Prostate gland (tissue), 2 donors: ENCODE results near the gene ZNF816. TPM values are rescaled to one million over a fixed set of nuclear protein-coding genes. Genes with fewer than 3 reads are reported as not detected.

Experiments
- DNase-seq: peaks from one replicate; pipeline ENCODE4 v3.0.0-alpha.2; 2019; ENCODE audit warnings: low spot score
- H3K27ac ChIP-seq, 2 donors: fragments of 200-600 bp; sonication (generic); 2 replicates each; pipeline ENCODE4 v1.5.1; 2017 to 2019
- H3K27me3 ChIP-seq: fragments of 200-600 bp; sonication (generic); replicated peaks from 2 replicates; pipeline ENCODE4 v1.5.1; 2019; ENCODE audit not compliant: insufficient read depth
- H3K36me3 ChIP-seq, 2 donors: fragments of 200-600 bp; sonication (generic); 1 replicate in 1 of 2; 2 replicates in 1 of 2; pipeline versions ENCODE4 v1.5.1 to v1.8.1; 2017 to 2019
- H3K4me1 ChIP-seq: fragments of 200-600 bp; sonication (generic); replicated peaks from 2 replicates; pipeline ENCODE4 v1.5.1; 2019
- H3K4me3 ChIP-seq, 2 donors: fragments of 200-600 bp; sonication (generic); 2 replicates each; pipeline ENCODE4 v1.5.1; 2017 to 2019
- H3K9me3 ChIP-seq: fragments of 200-600 bp; sonication (generic); 2 replicates; pipeline ENCODE4 v1.5.1; 2017
- CTCF ChIP-seq, 4 experiments: fragments of 200-600 bp in 2 of 4; fragments of 450-650 bp in 2 of 4; sonication (generic) in 2 of 4; IDR thresholded peaks; 1 replicate in 3 of 4; 2 replicates in 1 of 4; pipeline ENCODE4 v1.5.1; 2016 to 2019; ENCODE audit warnings: antibody characterized with exemption in 4 of 4, mild to moderate bottlenecking in 2 of 4, moderate library complexity in 2 of 4
- POLR2A ChIP-seq: fragments of 450-650 bp; IDR thresholded peaks from one replicate; pipeline ENCODE4 v1.6.1; 2016; ENCODE audit warnings: antibody characterized with exemption, mild to moderate bottlenecking
- POLR2AphosphoS5 ChIP-seq: sonication (generic); formaldehyde crosslinking; IDR thresholded peaks from one replicate; pipeline ENCODE4 v1.6.1; 2017; ENCODE audit warnings: antibody characterized with exemption
- WGBS: methylation state at CpG from one replicate; pipeline ENCODE4 v1.1.5; 2018; 5-methylcytosine and 5-hydroxymethylcytosine counted together
- intact Hi-C: fragments of 100-400 bp; cut with DNase I; formaldehyde crosslinking; loops from one replicate; pipeline ENCODE4 v1.14.2; 2022
- total RNA-seq, 2 donors: library from RNA; depleted of rRNA; stranded (reverse); fragments of >200 nt; gene quantifications; one replicate each; pipeline ENCODE4 v1.1.0, GENCODE V29; 2016

ZNF816 gene
- total RNA-seq, 2 donors from 2014 or later: 15.8 to 31.8 TPM

- no peaks in the 10 kb centered on the region for H3K9me3 ChIP-seq
- no peak for TF ChIP-seq POLR2A
- TF ChIP-seq POLR2AphosphoS5: no peak
- no peak for TF ChIP-seq CTCF (IDR thresholded peaks at IDR 0.05)
- no peak overlapping the region for H3K4me3 ChIP-seq
- no peaks in the 10 kb centered on the region for H3K4me1 ChIP-seq
- no peak for DNase-seq
- no peak overlapping the region for H3K27ac ChIP-seq
- 89% methylated on average over 7 of the region's 7 CpGs for WGBS
- no peaks in the 10 kb centered on the region for H3K36me3 ChIP-seq
- no peaks in the 10 kb centered on the region for H3K27me3 ChIP-seq
- intact Hi-C loops: no loop called here
These were observed 33.0 kb upstream of the ZNF816 start for GRCh38 chr19:52995711-52996110.

- Histone ChIP-seq H3K4me3 (peak overlapping the region; percentile 40 to 44), H3K27ac (peak overlapping the region; percentile 64 to 79), H3K36me3 (no peaks in the 10 kb centered on the region), H3K9me3 (no peaks in the 10 kb centered on the region), H3K4me1 (no peaks in the 10 kb centered on the region), H3K27me3 (no peaks in the 10 kb centered on the region)
- TF ChIP-seq CTCF (IDR thresholded peaks at IDR 0.05): peak; percentile 43 to 77 (median 56)
- peak; percentile 56 for TF ChIP-seq POLR2A
- peak; percentile 27 for TF ChIP-seq POLR2AphosphoS5
- under 1% methylated on average over 50 of the region's 50 CpGs for WGBS
- intact Hi-C loops: no loop called here
- DNase-seq: peak; percentile 83
These were observed 30.9 kb upstream of the ZNF816 start for GRCh38 chr19:52993342-52994178.

GRCh38 chr19:52992109-52993004, 29.7 kb upstream of the ZNF816 start:
- Histone ChIP-seq H3K4me3 (peak overlapping the region; percentile 40 to 44), H3K27ac (peak overlapping the region; percentile 64 to 79)
- intact Hi-C loops: no loop called here

GRCh38 chr19:52991484-52991883, 28.8 kb upstream of the ZNF816 start:
- H3K27ac ChIP-seq: no peak overlapping the region
- no peaks in the 10 kb centered on the region for H3K4me1 ChIP-seq
- intact Hi-C loops: no loop called here
- no peak for TF ChIP-seq CTCF (IDR thresholded peaks at IDR 0.05)
- TF ChIP-seq POLR2A: no peak
- no peak for TF ChIP-seq POLR2AphosphoS5
- no peaks in the 10 kb centered on the region for H3K9me3 ChIP-seq
- no peak overlapping the region for H3K4me3 ChIP-seq
- H3K27me3 ChIP-seq: no peaks in the 10 kb centered on the region
- no peaks in the 10 kb centered on the region for H3K36me3 ChIP-seq
- WGBS: 95% methylated on average over 2 of the region's 2 CpGs
- no peak for DNase-seq

More at GRCh38 chr19:52992109-52993004, 29.7 kb upstream of the ZNF816 start:
- WGBS: 16% methylated on average over 26 of the region's 26 CpGs
- Histone ChIP-seq H3K27me3 (no peaks in the 10 kb centered on the region), H3K9me3 (no peaks in the 10 kb centered on the region), H3K4me1 (no peaks in the 10 kb centered on the region), H3K36me3 (no peaks in the 10 kb centered on the region)
- TF ChIP-seq POLR2A: no peak
- TF ChIP-seq POLR2AphosphoS5: no peak
- peak; percentile 10 for DNase-seq

- 90% methylated on average over 16 of the region's 16 CpGs for WGBS
- intact Hi-C loops: no loop called here
- no peak overlapping the region for H3K27ac ChIP-seq
These were observed 28.2 kb upstream of the ZNF816 start for GRCh38 chr19:52990759-52991418.

More at GRCh38 chr19:52990759-52991418, 28.2 kb upstream of the ZNF816 start:
- no peak for DNase-seq
- peaks cover 0 to 2% of the 10 kb centered on the region in 2 donors for H3K36me3 ChIP-seq
- H3K4me1 ChIP-seq: no peaks in the 10 kb centered on the region
- no peaks in the 10 kb centered on the region for H3K9me3 ChIP-seq
- TF ChIP-seq POLR2AphosphoS5 (no peak), POLR2A (no peak), CTCF (IDR thresholded peaks at IDR 0.05) (no peak)
- H3K4me3 ChIP-seq: no peak overlapping the region
- no peaks in the 10 kb centered on the region for H3K27me3 ChIP-seq
